DND-41 (cell line): ENCODE measurements around the gene FPR3.
"Not testable (repeated sequence)": the region's sequence is repeated elsewhere in the genome, so short reads cannot be mapped to it uniquely, and the experiment has no call there.

ENCODE experiments used
- ATAC-seq: fragments of 200-7000 bp; cut with Tn5 transposase; 3 replicates; pipeline ENCODE4 v1.9.1; 2021; ENCODE audit warnings: low read depth; ENCODE audit not compliant: insufficient read depth
- DNase-seq: peaks from one replicate; pipeline ENCODE4 v3.0.0-alpha.2; 2020
- H2AFZ ChIP-seq: 2 replicates; pipeline ENCODE4 v1.6.0; 2012; ENCODE audit warnings: low read depth, low read length
- H3K27ac ChIP-seq: 2 replicates; pipeline ENCODE4 v1.5.1; 2012; ENCODE audit warnings: low read length, inconsistent platforms
- H3K27me3 ChIP-seq: fragments of 200-600 bp; sonication (generic); 2 replicates; pipeline ENCODE4 v1.6.0; 2012; ENCODE audit warnings: low read length, mild to moderate bottlenecking, inconsistent platforms; ENCODE audit not compliant: insufficient read depth, poor library complexity
- H3K36me3 ChIP-seq: 2 replicates; pipeline ENCODE4 v1.5.1; 2012; ENCODE audit warnings: low read length, inconsistent platforms; ENCODE audit not compliant: insufficient read depth
- H3K4me1 ChIP-seq: 2 replicates; pipeline ENCODE4 v1.5.1; 2012; ENCODE audit warnings: mild to moderate bottlenecking, low read length; ENCODE audit not compliant: insufficient read depth
- H3K4me2 ChIP-seq: 2 replicates; pipeline ENCODE4 v1.6.0; 2012; ENCODE audit warnings: mild to moderate bottlenecking, moderate library complexity, low read length, inconsistent platforms; ENCODE audit not compliant: insufficient read depth
- H3K4me3 ChIP-seq, 2 experiments: fragments of 200-600 bp in 1 of 2; shearing (Covaris generic) in 1 of 2; 2 replicates each; pipeline ENCODE4 v1.5.1; 2012 to 2016; ENCODE audit warnings: inconsistent platforms in 2 of 2, low read length in 2 of 2, mild to moderate bottlenecking in 2 of 2, low read depth in 1 of 2, moderate library complexity in 1 of 2
- H3K79me2 ChIP-seq: 2 replicates; pipeline ENCODE4 v1.6.0; 2012; ENCODE audit warnings: low read length, inconsistent platforms; ENCODE audit not compliant: insufficient read depth
- H3K9ac ChIP-seq: 2 replicates; pipeline ENCODE4 v1.6.0; 2012; ENCODE audit warnings: low read depth, mild to moderate bottlenecking, inconsistent platforms, low read length, moderate library complexity
- H3K9me3 ChIP-seq: 2 replicates; pipeline ENCODE4 v1.5.1; 2012; ENCODE audit warnings: low read length, moderate library complexity, mild to moderate bottlenecking, inconsistent platforms; ENCODE audit not compliant: insufficient read depth, severe bottlenecking
- H4K20me1 ChIP-seq: 2 replicates; pipeline ENCODE4 v1.6.0; 2012; ENCODE audit warnings: low read length; ENCODE audit not compliant: insufficient read depth
- CTCF ChIP-seq: IDR thresholded peaks from 2 replicates; pipeline ENCODE4 v1.5.1; 2012; ENCODE audit warnings: borderline replicate concordance, low read length, moderate library complexity, mild to moderate bottlenecking; ENCODE audit not compliant: poor library complexity, severe bottlenecking; ENCODE audit errors: extremely low read depth
- EZH2 ChIP-seq: IDR thresholded peaks from 3 replicates; pipeline ENCODE4 v1.6.1; 2012; ENCODE audit warnings: borderline replicate concordance, low read depth, mild to moderate bottlenecking, moderate library complexity, low read length, inconsistent platforms; ENCODE audit not compliant: severe bottlenecking

Gene FPR3

GRCh38 chr19:51802775-51803174 is 7.8 kb downstream of the FPR3 start:
- peaks cover 43% of the 10 kb centered on the region for H3K4me1 ChIP-seq
- ATAC-seq (no peak), DNase-seq (no peak)
- no peak overlapping the region for H3K4me2 ChIP-seq
- no peaks in the 10 kb centered on the region for H4K20me1 ChIP-seq
- H3K27me3 ChIP-seq, result no peaks in the 10 kb centered on the region
- no peaks in the 10 kb centered on the region for H3K79me2 ChIP-seq
- H3K27ac ChIP-seq, result no peak overlapping the region
- no peak overlapping the region for H3K4me3 ChIP-seq
- H3K9me3 ChIP-seq, result no peaks in the 10 kb centered on the region
- H2AFZ ChIP-seq, result no peak overlapping the region
- no peak overlapping the region for H3K9ac ChIP-seq
- H3K36me3 ChIP-seq, result 0 out of 2 replicates have a peak, but pooled peaks cover 5% of the 10 kb centered on the region
- no peak for TF ChIP-seq CTCF
- no peak for TF ChIP-seq EZH2

GRCh38 chr19:51803519-51803918 is 8.6 kb downstream of the FPR3 start:
- no peak for TF ChIP-seq CTCF
- TF ChIP-seq EZH2, result no peak
- H3K9me3 ChIP-seq, result no peaks in the 10 kb centered on the region
- H4K20me1 ChIP-seq, result no peaks in the 10 kb centered on the region
- no peak overlapping the region for H3K9ac ChIP-seq
- H3K27ac ChIP-seq, result no peak overlapping the region
- no peak overlapping the region for H2AFZ ChIP-seq
- ATAC-seq (no peak), DNase-seq (no peak)
- H3K27me3 ChIP-seq, result no peaks in the 10 kb centered on the region
- no peak overlapping the region for H3K4me2 ChIP-seq
- H3K79me2 ChIP-seq, result no peaks in the 10 kb centered on the region
- H3K4me3 ChIP-seq, result no peak overlapping the region
- peaks cover 46% of the 10 kb centered on the region for H3K4me1 ChIP-seq
- H3K36me3 ChIP-seq, result 0 out of 2 replicates have a peak, but pooled peaks cover 5% of the 10 kb centered on the region

- H3K27me3 ChIP-seq, result no peaks in the 10 kb centered on the region
- no peak overlapping the region for H3K9ac ChIP-seq
- no peaks in the 10 kb centered on the region for H4K20me1 ChIP-seq
- H2AFZ ChIP-seq, result no peak overlapping the region
- peaks cover 49% of the 10 kb centered on the region for H3K4me1 ChIP-seq
- no peak overlapping the region for H3K27ac ChIP-seq
- DNase-seq, result no peak
- H3K9me3 ChIP-seq, result no peaks in the 10 kb centered on the region
- no peak overlapping the region for H3K4me3 ChIP-seq
- no peak for TF ChIP-seq EZH2
- no peak for TF ChIP-seq CTCF
- ATAC-seq, result no peak
- 0 out of 2 replicates have a peak, but pooled peaks cover 5% of the 10 kb centered on the region for H3K36me3 ChIP-seq
- no peak overlapping the region for H3K4me2 ChIP-seq
- H3K79me2 ChIP-seq, result no peaks in the 10 kb centered on the region
These were observed 9.0 kb downstream of the FPR3 start for GRCh38 chr19:51803967-51804366.

- not testable (repeated sequence) for H3K9ac ChIP-seq, H3K36me3 ChIP-seq, H3K79me2 ChIP-seq, H3K4me3 ChIP-seq, H2AFZ ChIP-seq, H4K20me1 ChIP-seq, H3K4me2 ChIP-seq, H3K9me3 ChIP-seq, H3K27me3 ChIP-seq, ATAC-seq
- Histone ChIP-seq H3K27ac (peak overlapping the region; percentile 73; the same call in 1 of the 2 replicates), H3K4me1 (peaks cover 44% of the 10 kb centered on the region)
- DNase-seq, result peak; percentile 59
These were observed 9.8 kb downstream of the FPR3 start for GRCh38 chr19:51804789-51805188.

GRCh38 chr19:51805396-51805795 is 10.4 kb downstream of the FPR3 start:
- H3K79me2 ChIP-seq, H3K9ac ChIP-seq, DNase-seq, H2AFZ ChIP-seq, H4K20me1 ChIP-seq, H3K36me3 ChIP-seq, ATAC-seq, H3K4me2 ChIP-seq, H3K9me3 ChIP-seq, H3K4me3 ChIP-seq, H3K27me3 ChIP-seq: not testable (repeated sequence)
- Histone ChIP-seq H3K27ac (peak overlapping the region; percentile 73), H3K4me1 (peaks cover 44% of the 10 kb centered on the region)

- not testable (repeated sequence) for H4K20me1 ChIP-seq, H3K27me3 ChIP-seq, DNase-seq, H3K9me3 ChIP-seq, ATAC-seq, H3K79me2 ChIP-seq, H3K36me3 ChIP-seq, H3K4me3 ChIP-seq
- peaks cover 44% of the 10 kb centered on the region for H3K4me1 ChIP-seq
- H3K27ac ChIP-seq, result peak overlapping the region; percentile 73
- peak overlapping the region; percentile 42 for H3K4me2 ChIP-seq
- peak overlapping the region; percentile 9; the same call in 1 of the 2 replicates for H3K9ac ChIP-seq
- 0 out of 2 replicates have a peak overlapping the region, but pooled peaks have one; percentile 15 for H2AFZ ChIP-seq
These were observed 11.6 kb downstream of the FPR3 start for GRCh38 chr19:51806571-51806970.
